Endometrium (tissue), 2 donors: ENCODE data around the gene RPL26.
A peak's percentile ranks its signal among the peaks of the same experiment; 100 is the strongest.

Source experiments
- FAIRE-seq: peaks from 2 replicates; lab custom pipeline; 2012; peaks lifted over from hg19 to GRCh38; lab: Jason Lieb, UNC
- donor health status: control.
- donor health status: control.

RPL26 gene

GRCh38 chr17:8383143-8383822 is at the start of gene RPL26:
Gene RPL26 (minus strand): TSS chr17:8383193. CDS start chr17:8382310, 883 bp downstream.
- FAIRE-seq, result peak; percentile 93

- FAIRE-seq, result no peak
Observed at GRCh38 chr17:8430966-8431365, 48.0 kb upstream of the RPL26 start.

GRCh38 chr17:8426802-8427201 is 43.8 kb upstream of the RPL26 start:
- no peak for FAIRE-seq

GRCh38 chr17:8426094-8426720 is 43.2 kb upstream of the RPL26 start:
- no peak for FAIRE-seq

GRCh38 chr17:8421571-8421970 is 38.6 kb upstream of the RPL26 start:
- FAIRE-seq, result no peak

GRCh38 chr17:8420041-8420934 is 37.3 kb upstream of the RPL26 start:
- FAIRE-seq, result peak; percentile 77

- FAIRE-seq, result no peak
Observed at GRCh38 chr17:8419305-8419704, 36.3 kb upstream of the RPL26 start.

GRCh38 chr17:8418471-8418870 is 35.5 kb upstream of the RPL26 start:
- no peak for FAIRE-seq

GRCh38 chr17:8417806-8418205 is 34.8 kb upstream of the RPL26 start:
- FAIRE-seq, result no peak

GRCh38 chr17:8413938-8414337 is 30.9 kb upstream of the RPL26 start:
- no peak for FAIRE-seq

GRCh38 chr17:8413328-8413727 is 30.3 kb upstream of the RPL26 start:
- FAIRE-seq, result no peak

- no peak for FAIRE-seq
Observed at GRCh38 chr17:8412089-8412488, 29.1 kb upstream of the RPL26 start.

GRCh38 chr17:8410883-8411238 is 27.9 kb upstream of the RPL26 start:
- no peak for FAIRE-seq

- FAIRE-seq, result peak; percentile 84
Observed at GRCh38 chr17:8409966-8410882, 27.2 kb upstream of the RPL26 start.

GRCh38 chr17:8408371-8408770 is 25.4 kb upstream of the RPL26 start:
- no peak for FAIRE-seq

GRCh38 chr17:8406174-8406573 is 23.2 kb upstream of the RPL26 start:
- FAIRE-seq, result no peak

- no peak for FAIRE-seq
Observed at GRCh38 chr17:8405499-8406016, 22.6 kb upstream of the RPL26 start.

GRCh38 chr17:8402921-8403536 is 20.0 kb upstream of the RPL26 start:
- no peak for FAIRE-seq

- no peak for FAIRE-seq
Observed at GRCh38 chr17:8401107-8401506, 18.1 kb upstream of the RPL26 start.

- no peak for FAIRE-seq
Observed at GRCh38 chr17:8398980-8399379, 16.0 kb upstream of the RPL26 start.

- no peak for FAIRE-seq
Observed at GRCh38 chr17:8397636-8398035, 14.6 kb upstream of the RPL26 start, which contains the start of gene RNF222. Gene RNF222 (minus strand): TSS chr17:8397827. CDS start chr17:8393461, 4,366 bp downstream.
